ENCODE data around the gene TLX3.
"Not testable (repeated sequence)": the region's sequence is repeated elsewhere in the genome, so short reads cannot be mapped to it uniquely, and the experiment has no call there.

Gene TLX3

GRCh38 chr5:171330021-171330420, 21.0 kb downstream of the TLX3 start:
- DNase-seq = no peak

GRCh38 chr5:171335616-171336015, 26.6 kb downstream of the TLX3 start:
- DNase-seq = no peak

- no peak for DNase-seq
Observed at GRCh38 chr5:171336521-171337209, 27.6 kb downstream of the TLX3 start.

- no peak for DNase-seq
Observed at GRCh38 chr5:171337210-171337569, 28.1 kb downstream of the TLX3 start.

- no peak for DNase-seq
Observed at GRCh38 chr5:171340042-171340441, 31.0 kb downstream of the TLX3 start.

GRCh38 chr5:171340491-171340890, 31.4 kb downstream of the TLX3 start:
- DNase-seq = no peak

- DNase-seq = no peak
Observed at GRCh38 chr5:171342362-171343111, 33.5 kb downstream of the TLX3 start.

- DNase-seq = no peak
Observed at GRCh38 chr5:171344936-171345608, 36.0 kb downstream of the TLX3 start.

GRCh38 chr5:171351536-171352073, 42.6 kb downstream of the TLX3 start:
- no peak for DNase-seq

- no peak for DNase-seq
Observed at GRCh38 chr5:171355302-171355724, 46.3 kb downstream of the TLX3 start.

- no peak for DNase-seq
Observed at GRCh38 chr5:171357843-171358242, 48.8 kb downstream of the TLX3 start.

GRCh38 chr5:171361151-171361550, 52.1 kb downstream of the TLX3 start:
- not testable (repeated sequence) for DNase-seq
